GM19025 (cell line): Measurements from ENCODE around the gene GCA.

Experiments used
- ATAC-seq: cut with Tn5 transposase; IDR thresholded peaks from one replicate; pipeline ENCODE4 v1.9.1; 2021; ENCODE audit warnings: mild to moderate bottlenecking, low read depth, moderate library complexity; ENCODE audit not compliant: unreplicated experiment

Gene GCA

DNA sequence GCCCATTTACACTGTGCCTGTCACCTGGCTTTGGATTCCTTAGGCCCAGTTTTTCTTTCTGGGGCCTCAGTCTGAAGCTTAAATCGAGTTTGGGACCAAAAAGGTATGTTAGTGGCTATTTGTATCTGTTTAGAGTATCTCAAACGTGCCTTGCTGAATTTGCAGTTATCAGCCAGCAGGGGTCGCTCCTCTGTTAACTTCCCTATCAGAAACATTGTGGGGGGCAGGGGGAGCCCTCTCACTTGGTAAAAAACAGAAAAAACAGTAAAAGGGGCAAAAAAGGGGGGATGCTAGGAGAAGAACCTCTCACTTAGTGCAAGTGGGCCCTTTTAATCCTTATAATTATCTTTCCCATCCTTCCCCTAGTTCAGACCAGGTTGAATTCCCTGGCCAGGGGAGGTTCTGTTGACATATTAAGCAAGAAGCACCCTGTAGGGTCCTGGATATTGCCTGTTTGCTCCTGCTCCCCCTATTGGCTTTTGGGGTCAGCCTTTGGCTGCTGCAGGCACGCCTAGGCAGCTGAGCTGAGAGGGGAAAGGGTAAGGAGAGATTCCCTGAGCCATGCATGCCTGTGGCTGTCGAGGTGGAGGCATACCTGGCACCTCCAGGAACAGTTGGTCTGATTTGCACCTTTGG, 16.7 kb upstream of the GCA start:
- no peak for ATAC-seq

DNA sequence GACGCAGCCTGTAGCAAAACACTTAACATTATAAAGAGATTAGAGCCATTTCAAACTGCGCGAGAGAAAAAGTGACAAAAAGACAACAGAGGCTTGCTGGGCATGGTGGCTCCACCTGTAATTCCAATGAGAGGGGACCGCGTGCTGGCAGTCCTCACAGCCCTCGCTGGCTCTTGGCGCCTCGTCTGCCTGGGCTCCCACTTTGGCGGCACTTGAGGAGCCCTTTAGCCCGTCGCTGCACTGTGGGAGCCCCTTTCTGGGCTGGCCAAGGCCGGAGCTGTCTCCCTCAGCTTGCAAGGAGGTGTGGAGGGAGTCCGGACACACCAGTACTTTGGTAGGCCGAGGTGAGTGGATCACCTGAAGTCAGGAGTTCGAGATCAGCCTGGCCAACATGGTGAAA, 16.1 kb upstream of the GCA start:
- no peak for ATAC-seq

DNA sequence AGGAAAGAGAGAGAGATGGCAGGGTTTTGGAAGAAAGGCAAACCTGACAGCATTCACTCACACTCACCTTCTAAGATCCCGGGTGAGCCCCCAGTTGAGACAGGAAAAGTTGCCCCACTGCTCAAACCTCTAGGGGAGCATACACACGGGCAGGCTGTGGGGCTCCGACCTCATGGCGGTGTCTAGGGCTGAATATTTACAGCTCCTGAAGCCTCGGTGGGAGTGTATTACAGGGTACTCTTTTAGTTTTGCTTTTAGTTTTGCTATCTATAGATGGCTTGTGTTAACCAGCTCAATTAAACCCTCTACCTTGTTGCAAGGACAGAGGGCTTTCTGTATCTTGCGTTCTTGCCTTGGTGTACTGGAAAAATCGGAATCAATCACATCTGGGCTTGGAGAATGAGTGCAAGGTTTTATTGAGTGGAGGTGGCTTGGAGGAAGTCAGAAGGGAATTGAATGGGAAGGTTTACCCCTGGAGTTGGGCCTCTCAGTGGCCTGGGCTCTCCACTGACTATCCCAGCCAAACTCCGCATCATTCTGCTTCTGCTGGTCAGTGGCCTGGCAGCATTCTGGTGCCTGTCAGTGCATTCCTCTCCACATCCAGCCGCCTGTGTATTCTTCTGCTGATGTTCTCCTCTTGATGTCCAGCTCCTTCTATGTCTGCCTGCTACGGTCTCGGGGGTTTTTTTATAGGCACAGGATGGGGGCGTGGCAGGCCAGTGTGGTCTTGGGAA, 15.3 kb upstream of the GCA start:
- peak; percentile 94 for ATAC-seq

DNA sequence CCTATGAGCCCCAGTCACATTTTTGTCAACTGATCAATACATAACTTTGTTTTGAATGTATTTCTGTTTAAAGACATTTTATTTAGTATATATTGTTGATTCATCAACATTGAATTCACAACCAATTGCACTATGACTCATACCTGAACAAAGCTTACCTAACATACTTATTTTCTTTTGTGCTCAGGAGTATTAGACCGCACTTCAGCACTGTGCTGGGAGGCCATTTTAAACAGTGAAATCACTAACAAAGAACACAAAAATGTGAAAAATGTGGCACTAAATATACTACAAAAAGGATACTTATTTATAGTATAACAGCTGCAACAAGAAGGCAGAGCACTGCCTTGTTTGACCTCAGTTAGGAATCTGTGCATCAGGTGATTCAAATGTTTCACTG, 13.1 kb upstream of the GCA start:
- ATAC-seq, result no peak

DNA sequence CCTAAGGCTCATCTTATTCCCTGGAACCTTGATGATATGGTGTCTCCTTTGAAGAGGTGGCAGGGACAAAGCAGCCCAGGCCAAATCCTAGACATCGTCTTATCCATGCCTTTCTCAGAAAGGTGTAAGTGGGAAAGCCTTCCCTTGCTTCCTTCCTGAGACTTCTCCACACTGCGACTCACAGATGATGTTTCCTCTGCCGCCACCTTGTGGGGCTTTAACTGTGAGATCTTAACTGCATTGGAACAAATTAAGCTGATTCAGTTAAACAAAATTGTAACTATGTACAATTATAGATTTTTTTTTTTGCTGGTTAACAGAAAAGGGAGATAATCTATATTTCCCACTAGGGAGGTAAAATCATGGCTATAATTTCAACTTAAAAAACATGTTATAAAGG, 10.0 kb upstream of the GCA start:
- ATAC-seq, result no peak

DNA sequence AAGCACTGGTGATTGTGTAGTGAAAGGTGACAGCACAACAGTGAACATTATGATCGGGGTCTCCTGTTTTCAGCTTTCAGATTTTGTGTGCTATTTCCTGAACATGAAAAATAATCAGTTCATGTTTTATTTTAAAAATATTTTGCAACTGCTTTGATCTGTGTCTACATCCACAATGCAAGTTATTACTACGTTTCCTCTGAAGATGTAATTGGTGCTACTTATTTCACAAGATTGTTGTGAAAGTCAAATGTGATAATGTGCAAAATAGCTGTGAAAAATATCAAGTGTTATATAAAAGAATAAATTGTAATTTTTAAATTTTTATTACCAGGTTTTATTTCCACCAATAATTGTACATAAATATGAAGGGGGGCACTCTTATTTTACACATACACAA, 6.1 kb upstream of the GCA start:
- no peak for ATAC-seq

DNA sequence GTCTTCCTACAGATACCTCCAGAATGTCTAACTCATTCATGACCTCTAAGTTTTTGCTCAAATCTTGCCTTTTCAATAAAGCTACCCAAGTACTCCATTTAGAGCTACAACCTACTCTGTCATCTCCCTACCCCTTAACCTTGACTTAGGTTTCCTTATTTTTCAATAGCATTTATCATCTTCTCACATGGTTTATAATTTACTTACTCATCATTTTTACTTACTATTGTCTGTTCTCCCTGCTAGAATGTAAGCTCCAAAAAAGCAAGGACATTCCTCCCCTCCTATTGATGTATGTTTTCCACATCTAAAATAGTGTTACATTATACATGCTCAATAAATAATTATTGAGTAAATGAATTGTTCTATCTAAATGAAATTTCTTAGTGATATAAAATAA, 3.1 kb upstream of the GCA start:
- ATAC-seq, result no peak

DNA sequence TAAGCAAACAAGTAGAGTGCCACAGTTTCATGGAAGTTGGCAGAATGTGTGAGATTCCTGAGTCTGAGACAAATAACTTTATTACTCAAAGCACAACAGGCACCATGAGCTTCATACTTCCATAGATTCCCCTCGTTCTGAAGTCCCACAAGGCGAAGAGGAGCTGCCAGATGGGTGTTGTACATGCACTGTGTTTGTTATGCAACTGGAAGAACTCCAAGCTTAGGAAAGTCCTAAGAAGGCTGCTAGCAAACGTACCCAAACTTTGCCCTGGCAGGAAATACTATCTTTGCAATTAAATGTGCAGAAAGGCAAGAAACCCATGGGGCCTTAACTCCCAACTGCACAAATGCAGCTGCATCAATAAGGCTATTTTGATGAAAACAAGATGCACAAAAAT, 1.6 kb upstream of the GCA start:
- ATAC-seq, result no peak

DNA sequence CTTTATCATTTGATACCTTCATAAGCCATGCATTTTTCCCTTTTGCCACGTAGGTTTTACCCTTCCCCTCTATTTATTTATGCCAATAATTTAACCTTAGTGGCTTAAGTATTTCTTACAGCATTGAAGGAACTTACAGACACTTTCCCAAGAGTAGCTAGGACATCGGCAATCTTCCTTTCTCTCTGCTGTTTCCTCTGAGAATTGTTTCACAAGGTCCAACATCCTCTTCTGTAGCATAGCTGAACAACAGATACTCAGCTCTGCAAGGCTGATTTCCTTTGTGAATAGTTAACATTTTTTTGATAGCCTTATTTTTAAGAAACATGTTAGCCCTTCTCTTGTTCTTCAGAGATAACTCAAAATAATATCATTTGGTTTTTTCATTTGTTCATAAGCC, 1.1 kb upstream of the GCA start:
- ATAC-seq, result no peak

DNA sequence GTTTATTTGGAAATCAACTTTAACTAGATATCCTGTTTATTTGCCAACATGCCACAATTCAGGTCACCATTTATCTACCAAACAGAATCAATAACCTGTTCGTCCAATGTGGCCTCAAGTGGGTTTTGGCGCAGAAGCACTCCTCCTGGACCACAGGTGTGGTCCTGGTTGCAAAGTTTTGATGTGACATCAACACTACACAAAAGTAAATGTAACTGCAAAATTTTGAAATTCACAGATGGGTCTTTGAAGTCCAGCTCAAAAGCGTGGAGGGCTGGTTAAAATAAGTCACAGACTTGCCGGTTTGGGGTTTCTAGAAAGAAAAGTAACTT, 474 bp upstream of the GCA start:
- ATAC-seq, result no peak

DNA sequence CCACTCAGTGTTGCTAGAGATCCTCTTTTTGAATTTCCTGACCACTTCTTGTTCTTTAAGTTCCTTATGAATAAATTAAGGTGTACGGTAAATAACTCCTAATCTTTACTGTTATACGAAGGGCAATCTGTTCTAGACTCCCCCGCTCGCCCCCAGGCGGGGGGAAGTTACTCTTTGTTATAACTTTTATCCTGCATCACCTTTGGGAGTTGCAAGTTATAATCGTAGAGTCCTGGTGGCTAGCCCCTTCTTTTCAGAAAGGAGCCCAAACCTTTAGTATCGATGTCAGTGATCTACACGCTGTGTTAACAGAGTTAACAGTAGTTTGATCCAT, 652 bp downstream of the GCA start:
- ATAC-seq, result peak; percentile 0

DNA sequence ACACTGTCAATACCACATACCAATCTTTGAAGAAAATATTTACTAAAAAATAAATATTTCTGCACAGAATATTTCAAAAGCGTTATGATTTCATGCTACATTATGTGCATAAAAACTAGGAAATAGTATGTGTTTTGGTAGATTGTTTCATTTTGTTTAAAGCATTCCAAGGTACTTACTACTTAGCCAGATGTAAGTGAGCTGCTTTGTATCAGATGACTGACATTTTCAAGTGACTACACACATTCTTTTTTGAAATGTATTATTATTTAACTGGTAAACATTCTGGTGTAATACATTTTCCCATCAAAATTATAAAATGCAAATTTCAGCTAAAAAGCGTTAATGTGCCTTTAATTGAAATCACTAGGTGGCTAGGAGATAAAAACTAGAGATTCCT, 21.5 kb downstream of the GCA start:
- no peak for ATAC-seq

DNA sequence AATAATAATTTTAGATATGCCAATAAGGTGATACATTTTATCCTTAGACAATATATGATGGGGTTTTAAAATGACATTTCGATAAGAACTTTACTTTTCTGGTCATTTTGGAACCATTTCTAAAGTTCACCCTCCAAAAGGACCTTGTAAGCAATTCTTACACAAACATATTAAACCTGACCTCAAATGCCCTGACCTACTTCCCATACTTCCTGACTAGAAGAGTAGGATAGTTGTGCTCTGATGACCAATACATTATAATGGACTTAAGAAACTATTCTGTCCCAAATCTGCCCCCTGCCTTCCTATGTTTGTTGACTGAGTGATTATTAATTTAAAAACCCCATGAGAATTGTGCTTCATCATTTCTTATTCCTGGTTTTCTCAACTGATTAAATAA, 24.6 kb downstream of the GCA start:
- no peak for ATAC-seq

DNA sequence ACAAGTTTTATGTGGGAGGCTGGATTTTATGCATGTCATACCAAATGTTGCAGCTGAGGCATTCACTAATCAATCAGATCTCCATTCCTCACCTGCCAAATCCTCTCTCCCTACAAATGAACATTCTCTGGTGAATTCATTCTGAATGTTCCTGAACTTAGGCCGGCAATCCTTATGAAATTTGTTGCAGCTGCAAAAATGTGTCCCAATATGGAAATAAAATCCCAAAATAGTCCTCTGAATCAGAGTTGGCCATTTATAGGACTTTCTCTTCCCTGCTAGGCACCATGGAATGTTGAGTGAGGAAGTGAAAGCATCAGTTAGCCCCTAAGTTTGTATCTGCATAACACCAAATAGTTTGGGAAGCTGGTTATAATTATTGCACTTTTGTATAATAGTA, 25.6 kb downstream of the GCA start:
- ATAC-seq, result no peak

DNA sequence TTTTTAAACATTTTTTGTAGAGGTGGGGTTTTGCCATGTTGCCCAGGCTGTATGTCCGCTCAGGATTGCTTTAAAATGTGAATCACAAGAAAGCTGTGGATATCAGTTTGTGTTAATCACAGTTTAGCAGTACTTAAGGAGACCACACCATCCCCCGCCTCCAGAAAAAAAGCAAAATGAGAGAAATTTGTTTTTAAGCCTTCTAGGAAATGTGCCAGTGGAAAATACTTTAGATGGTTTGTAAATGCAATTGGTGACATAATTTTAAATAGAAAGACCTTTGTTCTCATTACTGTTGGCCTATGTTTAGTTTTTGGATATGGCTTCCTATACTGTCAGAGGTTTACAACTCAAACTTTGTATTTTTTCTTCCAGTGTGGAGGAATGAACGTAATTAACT, 27.0 kb downstream of the GCA start:
- ATAC-seq, result no peak

DNA sequence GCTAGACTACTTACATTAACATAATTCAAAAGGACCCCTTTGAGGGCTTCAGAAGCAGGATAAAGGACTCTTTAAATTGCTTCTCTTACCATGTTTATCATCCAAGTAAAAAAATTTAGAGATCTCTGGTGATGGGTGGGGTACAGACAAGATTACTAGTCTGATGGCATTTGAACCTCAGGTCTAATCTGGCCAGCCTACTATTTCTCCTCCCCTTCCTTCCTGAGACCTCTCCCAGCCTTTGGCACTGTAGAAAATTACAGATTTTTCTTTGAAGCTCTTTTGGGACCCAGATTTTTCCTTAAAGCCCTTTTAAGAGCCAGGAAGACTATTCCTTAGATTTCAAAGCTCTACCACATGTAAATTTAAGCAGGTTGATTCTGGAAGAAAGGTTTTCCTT, 28.9 kb downstream of the GCA start:
- no peak for ATAC-seq

DNA sequence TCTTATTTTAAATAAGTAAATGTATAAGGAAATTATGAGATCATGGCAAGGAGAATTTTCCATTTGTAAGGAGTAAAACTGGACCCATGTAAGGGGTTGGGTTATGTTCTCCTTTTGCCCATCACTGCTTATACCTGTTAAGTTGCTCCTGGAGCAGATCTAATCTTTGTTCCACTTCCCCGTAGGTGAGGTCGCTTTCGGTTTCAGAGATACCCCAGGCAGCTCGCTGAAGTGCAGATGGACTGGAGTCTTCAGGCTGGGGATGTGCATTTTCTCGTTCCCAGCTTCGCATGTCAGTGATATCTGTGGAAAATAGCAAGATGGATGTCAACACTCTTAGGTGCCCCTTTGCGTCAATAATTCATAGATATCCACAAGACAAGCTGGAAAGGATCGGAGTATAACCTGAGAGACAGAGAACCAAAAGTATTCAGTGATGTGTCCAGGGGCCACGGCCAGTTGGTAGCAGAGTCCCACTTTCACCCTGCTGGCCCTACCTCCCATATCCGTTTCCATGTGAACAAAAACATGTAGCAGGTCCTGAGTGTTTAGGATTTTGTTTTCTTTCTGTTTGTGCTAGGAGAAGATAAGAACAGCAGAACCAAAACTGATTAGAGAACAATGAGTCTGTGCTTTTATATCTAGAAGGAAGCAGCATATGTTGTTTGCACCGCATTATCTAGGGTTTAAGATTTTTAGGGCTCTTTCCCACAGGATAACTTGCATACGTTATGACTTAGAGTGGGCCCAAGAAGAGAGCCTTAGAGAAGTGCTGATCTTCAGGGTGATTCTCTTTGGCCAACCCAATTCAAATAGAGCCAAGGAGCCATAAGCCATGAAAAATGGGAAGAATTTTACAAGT, 36.0 kb downstream of the GCA start:
- ATAC-seq, result peak; percentile 85

DNA sequence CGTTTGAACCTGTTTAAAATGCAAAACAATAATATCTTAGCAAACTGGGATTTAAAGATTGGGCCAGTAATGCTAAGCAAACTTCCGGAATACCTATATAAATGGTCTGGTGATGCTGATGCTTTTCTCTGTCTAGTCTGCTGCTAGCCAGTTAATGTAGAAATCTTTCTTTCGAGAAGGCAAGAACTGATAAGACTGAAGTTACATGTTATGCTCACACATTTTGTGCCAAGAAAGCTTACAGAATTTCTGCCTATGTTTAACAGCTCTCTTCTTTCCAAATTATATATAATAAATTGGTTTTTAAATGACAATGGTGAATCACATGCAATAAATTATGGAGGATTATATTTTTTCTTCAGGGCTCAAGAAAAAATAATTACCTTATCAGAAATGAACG, 37.9 kb downstream of the GCA start:
- no peak for ATAC-seq

DNA sequence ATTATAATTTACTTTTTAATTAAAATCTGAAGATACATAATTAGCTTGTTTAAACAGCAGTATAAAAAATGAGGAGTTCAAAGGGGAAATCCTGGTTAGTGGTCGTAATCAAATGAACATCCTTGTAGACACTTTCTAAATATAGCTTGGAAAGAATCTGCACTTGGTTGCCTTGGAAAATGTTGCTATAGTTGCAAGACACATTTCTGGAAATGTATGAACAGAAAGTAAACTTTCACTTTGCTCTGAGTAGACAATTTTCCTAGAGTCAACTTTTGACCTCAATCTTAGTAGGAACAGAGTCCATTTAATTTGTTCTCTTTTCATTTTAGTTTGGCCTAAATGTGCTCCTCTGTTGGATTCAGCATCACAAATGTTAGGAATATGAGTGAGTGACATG, 38.3 kb downstream of the GCA start:
- ATAC-seq, result no peak

DNA sequence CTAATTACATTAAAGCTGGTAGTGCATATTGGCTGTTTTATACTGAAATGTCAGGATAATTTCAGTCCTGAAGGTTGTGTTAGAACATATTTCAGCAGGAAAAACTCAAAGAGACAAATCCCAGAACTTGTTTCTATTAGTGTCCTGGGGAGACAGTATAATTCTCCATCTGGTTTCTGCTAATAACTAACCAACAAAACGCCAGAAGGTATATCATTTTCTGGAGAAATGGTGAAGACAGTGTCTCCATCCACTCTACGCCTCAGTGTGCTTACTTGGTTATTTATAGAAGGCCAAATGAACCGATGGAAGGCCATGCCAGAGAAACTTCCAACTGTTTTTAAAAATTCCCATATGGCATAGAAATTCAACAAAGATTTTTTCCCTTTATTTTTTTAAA, 41.6 kb downstream of the GCA start:
- ATAC-seq, result no peak

DNA sequence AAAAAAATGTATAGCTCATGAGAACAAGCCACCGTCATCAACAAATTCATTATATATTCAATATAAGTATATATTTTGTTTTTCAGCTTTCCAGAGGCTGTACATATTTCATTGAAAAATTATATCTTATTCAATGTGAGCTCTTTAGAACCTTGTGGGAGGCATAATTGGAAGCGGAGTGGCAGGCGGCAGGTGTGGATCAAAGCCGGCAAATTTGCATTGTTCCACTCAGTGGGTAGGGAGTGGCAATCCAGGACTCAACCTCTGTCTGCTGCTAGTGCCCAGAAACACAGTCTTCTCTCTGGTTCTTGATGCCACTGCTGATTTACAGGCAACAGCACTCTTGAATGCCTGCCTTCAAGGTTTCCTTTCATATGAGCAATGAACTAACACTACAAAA, 46.9 kb downstream of the GCA start:
- no peak for ATAC-seq

DNA sequence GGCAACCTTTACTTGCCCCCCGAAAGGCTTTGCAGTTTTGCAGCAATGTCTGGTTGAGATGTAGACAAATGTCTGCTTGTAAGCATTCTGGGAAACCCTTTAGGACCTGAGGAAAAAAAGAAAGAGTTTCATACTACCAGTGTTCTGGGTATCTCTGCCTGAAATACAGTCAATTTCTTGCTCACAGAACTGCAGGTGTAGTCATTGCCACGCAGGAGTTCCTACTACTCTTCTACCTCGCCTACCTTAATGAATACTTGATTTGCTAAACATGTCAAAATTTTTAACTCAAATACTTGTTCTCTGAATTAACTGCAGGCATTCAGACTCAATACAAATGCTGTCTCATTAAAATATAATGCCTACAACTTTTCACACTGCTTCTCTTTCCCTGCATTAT, 56.4 kb downstream of the GCA start:
- ATAC-seq, result no peak
